ENCODE data around the gene SYF2. TPM values are rescaled to one million over a fixed set of nuclear protein-coding genes. Genes with fewer than 3 reads are reported as not detected.

The SYF2 gene
- total RNA-seq, 4 donors from 2014 or later, result 2.8 to 63.1 (median 36.6) TPM

GRCh38 chr1:25173809-25174340 lies 58.4 kb downstream of the SYF2 start:
- no peak for DNase-seq
- H3K4me3 ChIP-seq, result no peak overlapping the region
- intact Hi-C loops (cut with DNase I; ENCODE audit: low total_unique reads) (no loop called here), in situ Hi-C loops (cut with MboI; ENCODE audit: low pct_ligation_motif_present in 1 of 4, low pct_unique_long_range_greater_than_20kb in 1 of 4, low sequenced_read_pairs in 3 of 4) (no loop called here)
- WGBS, 2 donors (ENCODE audit: low coverage in 1 of 2), result 70 to 95% methylated on average over 2 to 3 of the region's 3 CpGs
- H3K4me1 ChIP-seq, result peaks cover under 1 to 7% (median 4%) of the 10 kb centered on the region in 4 donors
- no peaks in the 10 kb centered on the region for H3K9me3 ChIP-seq
- H3K27me3 ChIP-seq, result no peaks in the 10 kb centered on the region
- H3K36me3 ChIP-seq, result no peaks in the 10 kb centered on the region
- H3K27ac ChIP-seq, result no peak overlapping the region
- TF ChIP-seq EP300 (IDR thresholded peaks at IDR 0.05; ENCODE audit: low read depth), result no peak
- TF ChIP-seq POLR2AphosphoS5 (IDR thresholded peaks at IDR 0.05), result no peak
- TF ChIP-seq CTCF (IDR thresholded peaks at IDR 0.05), result no peak
- TF ChIP-seq POLR2A (IDR thresholded peaks at IDR 0.05), result no peak

Other genes starting within 250 kb of the SYF2 start
- 100 to 1,000 TPM; 231 to 467 (median 279) TPM for gene RSRP1, start 15.0 kb upstream of the SYF2 start, total RNA-seq
- gene RHD, start 40.0 kb upstream of the SYF2 start, total RNA-seq, result not detected
- gene TMEM50A, start 105.8 kb upstream of the SYF2 start, total RNA-seq, result 100 to 1,000 TPM in 2 of 4 donors, 10 to 100 TPM in 2; 21.7 to 108 (median 74.6) TPM
- gene RHCE, start 188.3 kb upstream of the SYF2 start, total RNA-seq, result not detected
- gene MACO1, start 198.4 kb upstream of the SYF2 start, total RNA-seq, result 10 to 100 TPM; 11.3 to 24.9 (median 19.0) TPM

Measured in transverse colon (tissue), 4 donors.